Tongue (tissue), 2 donors: ENCODE data around the gene OPN4. TPM values are rescaled to one million over a fixed set of nuclear protein-coding genes. Genes with fewer than 3 reads are reported as not detected.
A peak's percentile ranks its signal among the peaks of the same experiment; 100 is the strongest.

Source experiments
- DNase-seq: peaks from one replicate; pipeline ENCODE4 v3.0.0-alpha.2; 2015
- total RNA-seq: library from RNA; depleted of rRNA; stranded (reverse); fragments of >200 nt; gene quantifications from one replicate; pipeline ENCODE4 v1.2.3, GENCODE V29; 2014

The OPN4 gene
- total RNA-seq, 1 donor from 2014 or later = not detected

- no peak for DNase-seq
Observed at GRCh38 chr10:86647773-86648703, 6.3 kb upstream of the OPN4 start.

- peak; percentile 95 for DNase-seq
Observed at GRCh38 chr10:86648704-86649427, 5.5 kb upstream of the OPN4 start.

GRCh38 chr10:86649471-86650150, 4.7 kb upstream of the OPN4 start:
- DNase-seq = no peak

- DNase-seq = no peak
Observed at GRCh38 chr10:86650151-86650550, 4.2 kb upstream of the OPN4 start.

- DNase-seq = no peak
Observed at GRCh38 chr10:86651021-86651471, 3.3 kb upstream of the OPN4 start.

- no peak for DNase-seq
Observed at GRCh38 chr10:86651631-86652331, 2.6 kb upstream of the OPN4 start.

- peak; percentile 74 for DNase-seq
Observed at GRCh38 chr10:86652361-86653202, 1.8 kb upstream of the OPN4 start.

- no peak for DNase-seq
Observed at GRCh38 chr10:86653379-86653778, 968 bp upstream of the OPN4 start.

GRCh38 chr10:86653987-86654386, 360 bp upstream of the OPN4 start:
- no peak for DNase-seq

GRCh38 chr10:86655173-86655540, 810 bp downstream of the OPN4 start:
- DNase-seq = no peak

- no peak for DNase-seq
Observed at GRCh38 chr10:86655596-86655995, 1.2 kb downstream of the OPN4 start.

- DNase-seq = no peak
Observed at GRCh38 chr10:86657011-86657395, 2.7 kb downstream of the OPN4 start.

GRCh38 chr10:86657396-86658011, 3.2 kb downstream of the OPN4 start:
- no peak for DNase-seq

- no peak for DNase-seq
Observed at GRCh38 chr10:86658261-86658741, 4.0 kb downstream of the OPN4 start.

- no peak for DNase-seq
Observed at GRCh38 chr10:86658751-86659150, 4.4 kb downstream of the OPN4 start.

GRCh38 chr10:86659161-86659691, 4.9 kb downstream of the OPN4 start:
- no peak for DNase-seq

- DNase-seq = no peak
Observed at GRCh38 chr10:86659721-86660453, 5.5 kb downstream of the OPN4 start.

- DNase-seq = no peak
Observed at GRCh38 chr10:86661161-86662025, 7.0 kb downstream of the OPN4 start.
